Measurements from ENCODE around the gene ING3. TPM values are rescaled to one million over a fixed set of nuclear protein-coding genes. Genes with fewer than 3 reads are reported as not detected.

The ING3 gene
- total RNA-seq, 1 experiment from 2014 or later, result 23.1 TPM

- Histone ChIP-seq H3K56ac (ENCODE audit: insufficient read length, low read depth, low read length) (no peak overlapping the region), H2BK12ac (ENCODE audit: insufficient read length, low read depth, low read length) (no peak overlapping the region), H3K27me3 (ENCODE audit: insufficient read depth, low read length) (peaks cover 3% of the 10 kb centered on the region; the same call in 1 of the 2 replicates), H2BK120ac (ENCODE audit: low read depth, low read length, poor library complexity, severe bottlenecking) (no peak overlapping the region), H3K27ac (ENCODE audit: insufficient read length, low read depth, low read length) (no peak overlapping the region), H2BK15ac (ENCODE audit: low read depth, low read length) (no peak overlapping the region), H2BK20ac (ENCODE audit: low read depth, low read length, poor library complexity, severe bottlenecking) (no peak overlapping the region), H3K23ac (ENCODE audit: insufficient read length, low read depth, low read length) (no peak overlapping the region), H3K4ac (ENCODE audit: low read depth, low read length) (no peak overlapping the region), H3K79me2 (ENCODE audit: insufficient read depth, low read length) (no peaks in the 10 kb centered on the region), H4K5ac (ENCODE audit: insufficient read length, low read depth, low read length) (no peak overlapping the region), H3K23me2 (ENCODE audit: insufficient read length, low read depth, low read length, poor library complexity, severe bottlenecking) (peaks cover 4% of the 10 kb centered on the region), H3T11ph (ENCODE audit: low read length) (no peak overlapping the region), H3K4me2 (ENCODE audit: insufficient read depth, insufficient read length, low read length) (no peak overlapping the region), H3K79me1 (ENCODE audit: insufficient read depth, low read depth, low read length, poor library complexity, severe bottlenecking) (no peaks in the 10 kb centered on the region), H3K4me1 (ENCODE audit: insufficient read depth, low read length) (no peaks in the 10 kb centered on the region), H4K8ac (replicated peaks; ENCODE audit: insufficient read length, low read depth, low read length) (no peak overlapping the region), H4K91ac (ENCODE audit: insufficient read length, low read depth, low read length) (no peak overlapping the region), H2AFZ (ENCODE audit: low read length) (no peak overlapping the region), H3K14ac (ENCODE audit: insufficient read depth, low read length) (no peak overlapping the region), H3K9ac (ENCODE audit: extremely low read depth, insufficient read length, low read length) (no peak overlapping the region), H3K18ac (ENCODE audit: insufficient read length, low read depth, low read length) (no peak overlapping the region), H2BK5ac (ENCODE audit: insufficient read length, low read length) (no peak overlapping the region), H4K20me1 (ENCODE audit: control insufficient read depth, insufficient read depth, insufficient read length) (no peaks in the 10 kb centered on the region), H3K9me3 (ENCODE audit: control insufficient read depth, low read depth, low read length) (no peaks in the 10 kb centered on the region), H2AK5ac (ENCODE audit: insufficient read length, low read length) (no peak overlapping the region)
- Mint-ChIP-seq H3K36me3 (ENCODE audit: insufficient read depth in 1 of 3, low read depth in 3 of 3) (no peaks in the 10 kb centered on the region), H3K9me3 (no peaks in the 10 kb centered on the region), H3K4me3 (no peak overlapping the region), H3K27ac (no peak overlapping the region), H3K4me1 (peaks cover 14% of the 10 kb centered on the region in 2 experiments), H3K27me3 (ENCODE audit: low read depth) (peaks cover 30% of the 10 kb centered on the region)
- no peak for DNase-seq
- no peak for TF ChIP-seq CTCF (conservative IDR thresholded peaks at IDR 0.05)
- no CpG with 5 or more reads among the region's 2 CpGs for WGBS (ENCODE audit: extremely low coverage, insufficient read length, low lambda C conversion rate)
Observed at GRCh38 chr7:120986650-120987049, 36.1 kb downstream of the ING3 start.
